Eye (tissue), 1 donor: ENCODE measurements around the gene CFP.

Experiments
- DNase-seq: peaks from one replicate; pipeline ENCODE4 v3.0.0-alpha.2; 2015

Gene CFP

GRCh38 chrX:47597222-47597621 lies 32.5 kb downstream of the CFP start:
- no peak for DNase-seq

GRCh38 chrX:47596256-47596655 lies 33.5 kb downstream of the CFP start:
- no peak for DNase-seq

- DNase-seq, result peak; percentile 44
Measured at GRCh38 chrX:47595716-47596251, 33.9 kb downstream of the CFP start.

- DNase-seq, result no peak
Measured at GRCh38 chrX:47593522-47593921, 36.2 kb downstream of the CFP start.

GRCh38 chrX:47590984-47591383 lies 38.7 kb downstream of the CFP start:
- DNase-seq, result no peak

- no peak for DNase-seq
Measured at GRCh38 chrX:47587906-47588735, 41.6 kb downstream of the CFP start.

- no peak for DNase-seq
Measured at GRCh38 chrX:47587091-47587891, 42.4 kb downstream of the CFP start.

GRCh38 chrX:47586043-47586787 lies 43.5 kb downstream of the CFP start:
- no peak for DNase-seq

GRCh38 chrX:47585273-47585672 lies 44.5 kb downstream of the CFP start:
- DNase-seq, result no peak

- no peak for DNase-seq
Measured at GRCh38 chrX:47584714-47585113, 45.0 kb downstream of the CFP start.

GRCh38 chrX:47583240-47583861 lies 46.4 kb downstream of the CFP start:
- DNase-seq, result no peak

- peak; percentile 90 for DNase-seq
Measured at GRCh38 chrX:47581731-47582647, 47.7 kb downstream of the CFP start, which contains the start of gene TIMP1. Gene TIMP1 (plus strand): TSS chrX:47582436. CDS start chrX:47583416, 980 bp downstream.

- no peak for DNase-seq
Measured at GRCh38 chrX:47579537-47579936, 50.2 kb downstream of the CFP start.

- no peak for DNase-seq
Measured at GRCh38 chrX:47578692-47579091, 51.0 kb downstream of the CFP start.

GRCh38 chrX:47577901-47578300 lies 51.8 kb downstream of the CFP start:
- DNase-seq, result no peak

GRCh38 chrX:47577424-47577823 lies 52.3 kb downstream of the CFP start:
- DNase-seq, result no peak

GRCh38 chrX:47576021-47576898 lies 53.5 kb downstream of the CFP start:
- no peak for DNase-seq

GRCh38 chrX:47574547-47575301 lies 55.0 kb downstream of the CFP start:
- peak; percentile 47 for DNase-seq

GRCh38 chrX:47574076-47574546 lies 55.6 kb downstream of the CFP start:
- no peak for DNase-seq
